Neural cell (in vitro differentiated cells): ENCODE results near the gene CES2. TPM values are rescaled to one million over a fixed set of nuclear protein-coding genes. Genes with fewer than 3 reads are reported as not detected.

Experiments
- H2AFZ ChIP-seq: fragments of 200-600, 300-800 bp; sonication (generic), shearing (Covaris generic); 2 replicates; pipeline ENCODE4 v1.6.0; 2014; ENCODE audit warnings: low read depth, mild to moderate bottlenecking, antibody characterized with exemption, low read length, moderate library complexity
- H3F3A ChIP-seq: fragments of 200-600 bp; shearing (Covaris generic); 2 replicates; pipeline ENCODE4 v1.6.1; 2016; ENCODE audit warnings: mild to moderate bottlenecking, moderate library complexity, mixed read lengths, antibody characterized with exemption, low read length; ENCODE audit not compliant: insufficient read depth, poor library complexity, severe bottlenecking
- H3K27ac ChIP-seq: fragments of 200-600, 300-800 bp; sonication (generic), shearing (Covaris generic); 2 replicates; pipeline ENCODE4 v1.5.1; 2014; ENCODE audit warnings: mild to moderate bottlenecking, low read length, moderate library complexity
- H3K27me3 ChIP-seq: fragments of 300-800, 200-600 bp; sonication (generic), shearing (Covaris generic); 2 replicates; pipeline ENCODE4 v1.6.0; 2014; ENCODE audit warnings: mild to moderate bottlenecking, low read depth, low read length, moderate library complexity; ENCODE audit not compliant: insufficient read depth
- H3K36me3 ChIP-seq: fragments of 300-800, 200-600 bp; sonication (generic), shearing (Covaris generic); 2 replicates; pipeline ENCODE4 v1.5.1; 2014; ENCODE audit warnings: mild to moderate bottlenecking, antibody characterized with exemption, low read length, moderate library complexity; ENCODE audit not compliant: insufficient read depth
- H3K4me2 ChIP-seq: fragments of 300-800, 200-600 bp; sonication (generic), shearing (Covaris generic); 2 replicates; pipeline ENCODE4 v1.6.0; 2014; ENCODE audit warnings: mild to moderate bottlenecking, low read length
- H3K4me3 ChIP-seq: fragments of 300-800, 200-600 bp; sonication (generic), shearing (Covaris generic); 2 replicates; pipeline ENCODE4 v1.5.1; 2014; ENCODE audit warnings: mild to moderate bottlenecking, low read length, moderate library complexity
- H3K79me2 ChIP-seq: fragments of 200-600 bp; shearing (Covaris generic); replicated peaks from 2 replicates; pipeline ENCODE4 v1.6.0; 2014; ENCODE audit warnings: mild to moderate bottlenecking, low read length, moderate library complexity; ENCODE audit not compliant: insufficient read depth
- H3K9ac ChIP-seq: fragments of 300-800, 200-600 bp; sonication (generic), shearing (Covaris generic); 2 replicates; pipeline ENCODE4 v1.6.1; 2016; ENCODE audit warnings: mild to moderate bottlenecking, low read length, mixed read lengths
- H3K9me2 ChIP-seq: fragments of 200-600 bp; shearing (Covaris generic); 2 replicates; pipeline ENCODE4 v1.6.1; 2016; ENCODE audit warnings: mild to moderate bottlenecking, low read length, mixed read lengths; ENCODE audit not compliant: insufficient read depth
- H3K9me3 ChIP-seq: fragments of 200-600, 300-800 bp; sonication (generic), shearing (Covaris generic); 2 replicates; pipeline ENCODE4 v1.6.1; 2016; ENCODE audit warnings: mild to moderate bottlenecking, mixed run types, low read length, moderate library complexity, mixed read lengths
- H4K20me1 ChIP-seq: fragments of 200-600 bp; shearing (Covaris generic); 2 replicates; pipeline ENCODE4 v1.6.1; 2016; ENCODE audit warnings: mild to moderate bottlenecking, mixed run types; ENCODE audit not compliant: insufficient read depth
- CTCF ChIP-seq: fragments of 450-650 bp; IDR thresholded peaks from 2 replicates; pipeline ENCODE4 v1.5.1; 2014; ENCODE audit warnings: antibody characterized with exemption, mild to moderate bottlenecking, moderate library complexity; ENCODE audit not compliant: poor library complexity, severe bottlenecking
- EP300 ChIP-seq: fragments of 450-650 bp; conservative IDR thresholded peaks from 2 replicates; pipeline ENCODE4 v1.6.1; 2014; ENCODE audit warnings: antibody characterized with exemption, mild to moderate bottlenecking, moderate library complexity; ENCODE audit not compliant: poor library complexity, severe bottlenecking
- EZH2 ChIP-seq: fragments of 200-600, 300-800 bp; shearing (Covaris generic), sonication (generic); IDR thresholded peaks from 2 replicates; pipeline ENCODE4 v1.6.1; 2014; ENCODE audit warnings: antibody characterized with exemption, low read length, borderline replicate concordance, mild to moderate bottlenecking; ENCODE audit not compliant: insufficient read depth, poor library complexity, severe bottlenecking
- MXI1 ChIP-seq: fragments of 450-650 bp; conservative IDR thresholded peaks from 2 replicates; pipeline ENCODE4 v1.6.1; 2014; ENCODE audit warnings: antibody characterized with exemption, mild to moderate bottlenecking; ENCODE audit not compliant: poor library complexity, severe bottlenecking
- POLR2AphosphoS5 ChIP-seq: IDR thresholded peaks from 2 replicates; pipeline ENCODE4 v1.6.1; 2012
- RAD21 ChIP-seq: fragments of 450-650 bp; conservative IDR thresholded peaks from 2 replicates; pipeline ENCODE4 v1.6.1; 2014; ENCODE audit warnings: antibody characterized with exemption, mild to moderate bottlenecking, moderate library complexity
- REST ChIP-seq: IDR thresholded peaks from 2 replicates; pipeline ENCODE4 v1.6.1; 2012; ENCODE audit warnings: borderline replicate concordance
- SMC3 ChIP-seq: fragments of 450-650 bp; conservative IDR thresholded peaks from 2 replicates; pipeline ENCODE4 v1.6.1; 2014; ENCODE audit warnings: antibody characterized with exemption, mild to moderate bottlenecking, moderate library complexity; ENCODE audit not compliant: poor library complexity
- TAF1 ChIP-seq: IDR thresholded peaks from 2 replicates; pipeline ENCODE4 v1.6.1; 2012; ENCODE audit warnings: low read depth
- polyA plus RNA-seq: library from polyadenylated mRNA; depleted of rRNA; stranded (reverse); fragments of >200 nt; gene quantifications from 2 replicates; pipeline ENCODE4 v1.2.3, GENCODE V29; 2014

The CES2 gene
- polyA plus RNA-seq, 1 donor from 2014 or later = 22.9 TPM

GRCh38 chr16:66977341-66978113 is 42.2 kb downstream of the CES2 start:
- H3K27ac ChIP-seq = no peak overlapping the region
- no peaks in the 10 kb centered on the region for H3K27me3 ChIP-seq
- H3K9ac ChIP-seq = no peak overlapping the region
- no peak overlapping the region for H2AFZ ChIP-seq
- no peaks in the 10 kb centered on the region for H4K20me1 ChIP-seq
- H3K9me3 ChIP-seq = no peaks in the 10 kb centered on the region
- H3K9me2 ChIP-seq = no peaks in the 10 kb centered on the region
- H3K36me3 ChIP-seq = no peaks in the 10 kb centered on the region
- peak; percentile 69 for TF ChIP-seq CTCF
- no peak for TF ChIP-seq TAF1
- peak; percentile 74 for TF ChIP-seq RAD21
- TF ChIP-seq REST = no peak
- TF ChIP-seq SMC3 = peak; percentile 76
- no peak for TF ChIP-seq POLR2AphosphoS5
- no peak for TF ChIP-seq EZH2
- no peak overlapping the region for H3K4me3 ChIP-seq
- no peaks in the 10 kb centered on the region for H3F3A ChIP-seq
- no peaks in the 10 kb centered on the region for H3K79me2 ChIP-seq
- no peak overlapping the region for H3K4me2 ChIP-seq

- TF ChIP-seq CTCF (no peak), MXI1 (no peak), EZH2 (no peak), POLR2AphosphoS5 (no peak), RAD21 (no peak), SMC3 (no peak), TAF1 (no peak), EP300 (no peak), REST (no peak)
Measured at GRCh38 chr16:66979011-66979717, 43.8 kb downstream of the CES2 start.

More at GRCh38 chr16:66979011-66979717, 43.8 kb downstream of the CES2 start:
- Histone ChIP-seq H3K27me3 (no peaks in the 10 kb centered on the region), H4K20me1 (no peaks in the 10 kb centered on the region), H3K36me3 (no peaks in the 10 kb centered on the region), H3K27ac (no peak overlapping the region), H3K9me2 (no peaks in the 10 kb centered on the region), H3K9me3 (no peaks in the 10 kb centered on the region), H3F3A (no peaks in the 10 kb centered on the region), H3K4me2 (no peak overlapping the region), H3K4me3 (no peak overlapping the region), H3K79me2 (no peaks in the 10 kb centered on the region), H3K9ac (no peak overlapping the region), H2AFZ (no peak overlapping the region)
